PFSK-1 (cell line): ENCODE results near the gene EIF3L.

Experiments used
- POLR2AphosphoS5 ChIP-seq: IDR thresholded peaks from 2 replicates; pipeline ENCODE4 v1.6.1; 2012; ENCODE audit warnings: low read depth, mild to moderate bottlenecking, control low read depth, low read length, moderate library complexity
- SIN3A ChIP-seq: IDR thresholded peaks from 2 replicates; pipeline ENCODE4 v1.6.1; 2012; ENCODE audit warnings: mild to moderate bottlenecking, low read length, moderate library complexity, borderline replicate concordance; ENCODE audit not compliant: insufficient read depth
- TF ChIP-seq, protein P1 (sequence below), 2 experiments: IDR thresholded peaks; 2 replicates each; pipeline versions ENCODE4 v1.6.1 to v1.8.0; 2011 to 2012; ENCODE audit warnings: low read depth in 2 of 2, low read length in 2 of 2, control low read depth in 1 of 2, inconsistent platforms in 1 of 2, mild to moderate bottlenecking in 1 of 2, moderate library complexity in 1 of 2; ENCODE audit not compliant: insufficient read depth in 1 of 2

DNA sequence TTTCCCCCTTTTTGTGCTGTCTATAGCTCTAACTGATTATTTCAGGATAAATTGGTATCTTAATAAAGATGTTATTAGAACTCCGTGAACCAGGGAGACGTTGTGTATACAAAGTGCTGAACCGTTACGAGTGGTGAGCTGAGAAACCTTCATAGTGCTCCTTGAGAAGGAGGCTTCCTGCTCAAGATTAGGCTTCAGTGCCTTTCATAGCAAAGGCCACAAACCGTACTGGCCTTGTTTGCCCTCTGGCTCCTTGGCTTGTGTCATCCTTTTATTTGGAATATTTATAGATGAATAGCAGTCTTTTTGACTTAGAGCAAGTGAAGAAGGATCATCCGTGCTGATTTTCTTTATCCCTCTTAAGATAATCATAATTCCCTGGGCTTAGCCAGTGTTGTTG, 16.3 kb downstream of the EIF3L start:
- TF ChIP-seq, protein P1, sequence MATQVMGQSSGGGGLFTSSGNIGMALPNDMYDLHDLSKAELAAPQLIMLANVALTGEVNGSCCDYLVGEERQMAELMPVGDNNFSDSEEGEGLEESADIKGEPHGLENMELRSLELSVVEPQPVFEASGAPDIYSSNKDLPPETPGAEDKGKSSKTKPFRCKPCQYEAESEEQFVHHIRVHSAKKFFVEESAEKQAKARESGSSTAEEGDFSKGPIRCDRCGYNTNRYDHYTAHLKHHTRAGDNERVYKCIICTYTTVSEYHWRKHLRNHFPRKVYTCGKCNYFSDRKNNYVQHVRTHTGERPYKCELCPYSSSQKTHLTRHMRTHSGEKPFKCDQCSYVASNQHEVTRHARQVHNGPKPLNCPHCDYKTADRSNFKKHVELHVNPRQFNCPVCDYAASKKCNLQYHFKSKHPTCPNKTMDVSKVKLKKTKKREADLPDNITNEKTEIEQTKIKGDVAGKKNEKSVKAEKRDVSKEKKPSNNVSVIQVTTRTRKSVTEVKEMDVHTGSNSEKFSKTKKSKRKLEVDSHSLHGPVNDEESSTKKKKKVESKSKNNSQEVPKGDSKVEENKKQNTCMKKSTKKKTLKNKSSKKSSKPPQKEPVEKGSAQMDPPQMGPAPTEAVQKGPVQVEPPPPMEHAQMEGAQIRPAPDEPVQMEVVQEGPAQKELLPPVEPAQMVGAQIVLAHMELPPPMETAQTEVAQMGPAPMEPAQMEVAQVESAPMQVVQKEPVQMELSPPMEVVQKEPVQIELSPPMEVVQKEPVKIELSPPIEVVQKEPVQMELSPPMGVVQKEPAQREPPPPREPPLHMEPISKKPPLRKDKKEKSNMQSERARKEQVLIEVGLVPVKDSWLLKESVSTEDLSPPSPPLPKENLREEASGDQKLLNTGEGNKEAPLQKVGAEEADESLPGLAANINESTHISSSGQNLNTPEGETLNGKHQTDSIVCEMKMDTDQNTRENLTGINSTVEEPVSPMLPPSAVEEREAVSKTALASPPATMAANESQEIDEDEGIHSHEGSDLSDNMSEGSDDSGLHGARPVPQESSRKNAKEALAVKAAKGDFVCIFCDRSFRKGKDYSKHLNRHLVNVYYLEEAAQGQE (IDR thresholded peaks at IDR 0.05; ENCODE audit: insufficient read depth in 1 of 2, low read depth in 2 of 2, low read length in 2 of 2) = no peak
- TF ChIP-seq POLR2AphosphoS5 = no peak
- TF ChIP-seq SIN3A = no peak
